D721Med (cell line): ENCODE data around the gene IRX3.

Experiments used
- DNase-seq: peaks from one replicate; pipeline ENCODE4 v3.0.0; 2011; ENCODE audit warnings: low spot score; ENCODE audit not compliant: insufficient read length
- FAIRE-seq: peaks from 2 replicates; lab custom pipeline; 2011; peaks lifted over from hg19 to GRCh38; lab: Jason Lieb, UNC
- CTCF ChIP-seq: IDR thresholded peaks from 2 replicates; pipeline ENCODE4 v1.5.1; 2012; ENCODE audit warnings: mild to moderate bottlenecking, control low read depth; ENCODE audit not compliant: insufficient read depth; ENCODE audit errors: missing control alignments

The IRX3 gene

DNA sequence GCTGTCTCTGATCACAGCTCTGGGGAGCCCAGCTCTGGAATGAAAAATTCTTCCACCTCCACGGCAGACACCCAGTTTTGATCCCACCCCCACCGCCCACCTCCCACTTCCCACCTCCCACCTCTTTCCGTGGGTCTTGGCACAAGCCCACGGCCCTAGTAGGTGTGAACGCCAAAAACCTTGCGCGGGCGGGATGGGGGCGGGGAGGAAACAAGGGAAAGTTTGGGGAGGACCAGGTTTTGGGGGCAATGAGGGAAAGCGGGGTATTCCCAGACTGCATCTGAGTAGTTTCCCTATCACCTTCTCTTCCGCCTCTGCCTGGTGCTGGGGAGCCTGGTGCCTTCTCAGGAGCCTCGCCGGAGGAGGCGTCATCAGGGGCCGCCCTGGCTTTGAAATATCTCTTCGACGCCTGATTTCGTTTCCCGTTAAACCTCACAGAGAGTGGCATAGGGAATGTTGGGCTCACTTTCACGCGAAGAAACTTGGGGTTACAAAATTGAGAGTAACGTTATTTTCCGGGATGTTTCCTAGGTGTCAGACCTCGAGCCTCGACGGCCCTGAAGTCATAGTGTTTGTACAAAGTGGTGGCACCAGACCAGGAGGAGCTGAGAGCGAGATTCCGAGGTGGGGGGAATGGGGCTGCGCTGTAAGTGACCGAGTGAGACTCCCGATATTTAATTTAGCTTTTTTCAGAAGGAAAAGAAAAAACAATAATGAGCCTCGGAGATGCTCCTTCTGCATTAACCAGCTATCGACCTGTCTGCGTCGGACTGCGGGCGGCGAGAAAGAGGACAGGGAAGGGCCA is 1.6 kb upstream of the IRX3 start:
- FAIRE-seq (no peak), DNase-seq (no peak)
- no peak for TF ChIP-seq CTCF

GRCh38 chr16:54287131-54288029 is 793 bp upstream of the IRX3 start:
- no peak for TF ChIP-seq CTCF
- DNase-seq (no peak), FAIRE-seq (no peak)

DNA sequence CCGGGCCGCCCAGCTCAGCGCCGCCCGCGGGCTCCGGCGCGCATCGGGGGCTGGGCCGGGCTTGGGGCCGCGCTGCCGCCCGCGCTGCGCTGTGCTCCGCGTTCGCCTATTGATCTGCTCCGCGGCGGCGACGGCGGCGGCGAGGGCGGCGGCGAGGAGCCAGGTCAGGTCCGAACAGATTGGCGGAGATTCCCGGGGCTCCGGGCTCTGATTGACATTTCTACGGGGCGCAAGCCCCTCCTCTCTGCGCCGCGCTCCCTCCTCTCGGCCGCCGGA is 559 bp downstream of the IRX3 start:
- no peak for TF ChIP-seq CTCF
- no peak for DNase-seq
- FAIRE-seq = no peak

DNA sequence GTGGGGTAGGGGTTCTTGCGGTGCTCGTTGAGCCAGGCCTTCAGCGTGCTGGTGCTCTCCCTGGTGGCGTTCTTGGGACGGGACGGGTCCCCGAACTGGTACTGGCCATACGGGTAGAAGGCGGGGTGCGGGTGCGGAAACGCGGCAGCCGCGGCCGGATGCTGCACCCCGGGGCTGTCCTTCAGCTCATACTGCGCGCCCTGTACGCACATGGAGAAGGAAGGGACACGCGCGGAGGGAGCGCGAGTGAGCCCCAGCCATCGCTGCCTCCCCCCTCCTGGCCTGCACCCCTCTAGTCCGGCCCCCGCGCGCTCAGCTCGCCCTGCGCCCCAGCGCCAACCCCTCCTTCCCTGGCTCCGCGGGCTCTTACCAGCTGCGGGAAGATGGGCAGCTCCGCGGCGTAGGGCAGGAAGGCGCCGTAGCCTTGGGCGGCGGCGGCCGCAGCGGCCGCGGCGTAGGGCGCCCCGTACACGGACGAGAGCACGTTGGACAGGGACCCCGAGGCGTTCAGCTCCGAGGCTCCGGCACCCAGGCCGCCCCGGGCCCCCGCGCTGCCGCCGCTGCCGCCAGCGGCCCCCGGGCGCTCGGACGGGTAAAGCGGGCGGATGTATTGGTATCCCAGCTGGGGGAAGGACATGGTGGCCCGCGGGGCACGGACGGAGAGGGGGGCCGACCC is 1.0 kb downstream of the IRX3 start:
- DNase-seq = no peak
- no peak for TF ChIP-seq CTCF

GRCh38 chr16:54284931-54285413 is 1.6 kb downstream of the IRX3 start:
- no peak for TF ChIP-seq CTCF
- FAIRE-seq (no peak), DNase-seq (no peak)

More for the DNA sequence above, 1.0 kb downstream of the IRX3 start:
- no peak for FAIRE-seq

GRCh38 chr16:54284319-54284930 is 2.2 kb downstream of the IRX3 start:
- no peak for DNase-seq
- no peak for TF ChIP-seq CTCF
- no peak for FAIRE-seq
